ELR (cell line): ENCODE data around the gene PTPRT.
"Not testable (repeated sequence)": the region's sequence is repeated elsewhere in the genome, so short reads cannot be mapped to it uniquely, and the experiment has no call there.

Experiments
- DNase-seq: peaks from one replicate; pipeline ENCODE4 v3.0.0-alpha.2; 2015; ENCODE audit warnings: low read depth

Gene PTPRT

DNA sequence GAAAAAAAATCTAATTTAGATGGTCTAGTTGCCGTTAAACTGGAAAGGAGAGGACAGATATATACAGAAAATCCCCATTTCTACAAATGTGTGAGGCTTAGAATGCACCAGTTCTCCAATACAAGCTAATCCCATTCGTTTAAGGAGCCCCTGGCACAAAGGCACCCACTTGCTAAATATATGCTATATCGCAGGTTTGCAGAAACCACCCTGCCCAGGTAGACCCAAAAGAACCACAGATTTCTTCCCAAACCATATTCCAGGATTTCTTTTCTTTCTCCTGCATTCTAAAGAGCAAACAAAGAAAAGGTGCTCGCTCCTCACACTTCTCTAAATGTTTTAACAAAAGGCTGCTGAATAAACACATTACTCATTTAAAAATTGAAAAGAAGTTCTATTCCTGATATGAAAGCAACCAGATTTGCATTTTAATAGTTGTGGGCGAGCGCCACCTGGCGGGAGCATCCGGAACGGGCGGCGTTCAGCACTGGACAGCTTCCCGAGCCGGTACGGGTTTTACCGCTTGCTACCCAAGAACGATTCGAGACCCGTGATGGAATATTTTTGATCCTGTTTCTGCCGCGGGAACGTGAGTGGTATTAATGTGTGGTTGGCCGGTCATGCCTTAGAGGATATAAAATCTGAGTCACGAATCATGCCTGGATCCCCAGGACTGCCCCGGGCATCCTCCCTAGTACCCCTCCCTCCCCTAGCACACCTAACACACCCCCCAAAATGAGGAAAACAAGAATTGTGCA is 2.1 kb downstream of the PTPRT start:
- DNase-seq, result peak; percentile 64

DNA sequence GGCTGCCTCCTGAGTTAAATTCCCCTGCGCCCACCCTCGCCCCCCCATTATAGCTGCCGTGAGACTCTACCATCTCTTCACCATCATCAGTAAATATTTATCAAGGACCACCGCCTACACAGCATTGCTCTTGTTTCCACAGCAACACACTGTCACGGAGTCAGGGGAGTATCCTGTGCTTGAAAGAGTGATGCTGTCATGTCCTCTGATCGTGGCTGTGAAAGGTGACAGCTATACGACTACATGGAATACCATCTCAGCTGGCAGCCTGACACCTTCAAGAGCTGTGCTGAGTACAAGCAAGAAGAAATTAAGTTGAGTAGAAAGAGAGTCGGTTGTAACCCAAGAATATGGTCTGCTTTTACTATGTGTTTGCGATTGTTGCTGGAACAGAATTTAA is 3.4 kb downstream of the PTPRT start:
- no peak for DNase-seq

DNA sequence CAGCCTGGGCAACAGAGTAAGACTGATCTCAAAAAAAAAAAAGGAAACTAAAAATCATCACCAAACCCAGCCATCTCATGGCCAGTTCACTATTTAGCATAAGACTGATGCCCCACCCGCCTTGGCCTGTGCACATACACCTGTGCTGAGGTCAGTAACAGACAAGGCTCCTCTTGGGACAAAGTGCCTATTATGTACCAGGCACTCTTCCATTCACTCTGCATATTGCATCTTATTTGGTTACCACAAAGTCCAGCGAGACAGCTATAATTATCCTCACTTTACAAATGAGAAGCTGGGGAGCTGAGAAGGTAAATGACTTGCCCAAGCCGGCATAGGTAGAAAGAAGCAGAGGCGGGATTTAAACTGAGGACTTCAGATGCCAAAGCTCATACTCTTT is 3.8 kb downstream of the PTPRT start:
- no peak for DNase-seq

DNA sequence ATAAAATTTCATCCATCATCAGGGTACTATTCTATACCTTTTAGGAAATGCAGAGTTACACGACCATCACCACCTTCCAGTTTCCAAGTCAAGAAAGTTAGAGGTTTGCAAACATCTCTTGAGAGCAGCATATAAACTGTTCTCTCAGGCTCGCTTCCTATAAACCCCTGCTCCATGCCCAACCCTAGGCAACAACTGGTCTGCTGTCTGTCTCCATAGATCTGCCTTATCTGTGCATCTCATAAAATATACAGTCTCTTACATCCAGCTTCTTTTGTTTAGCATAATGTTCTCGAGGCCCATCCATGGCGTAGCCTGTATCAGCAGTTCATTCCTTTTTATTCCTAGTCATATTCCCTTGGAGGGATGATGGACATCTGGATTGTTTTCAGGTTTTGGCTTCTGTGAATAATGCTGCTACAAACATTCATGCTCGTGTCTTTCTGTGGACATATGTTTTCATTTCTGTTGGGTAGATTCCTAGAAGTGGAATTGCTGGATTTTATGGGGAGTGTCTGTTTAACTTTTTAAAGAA is 6.1 kb downstream of the PTPRT start:
- no peak for DNase-seq

DNA sequence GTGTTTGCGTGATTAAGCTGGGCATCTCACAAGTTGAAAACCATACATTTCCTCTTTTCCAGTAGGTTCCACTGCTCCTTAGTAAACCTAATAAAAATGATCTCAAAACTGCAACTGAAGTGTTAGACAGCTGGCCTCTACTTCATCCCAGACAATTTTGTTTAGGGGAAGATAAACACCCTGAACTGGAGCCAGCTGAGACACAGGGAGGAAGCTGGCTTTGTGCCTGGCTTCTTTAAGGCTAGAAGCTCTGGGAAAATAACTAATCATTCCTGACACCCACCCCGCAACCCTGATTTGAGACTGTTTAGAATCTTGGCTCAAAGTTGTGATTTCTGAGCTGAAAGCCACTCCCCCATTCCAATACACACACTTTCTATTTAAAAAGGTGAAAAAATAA is 11.6 kb downstream of the PTPRT start:
- no peak for DNase-seq

DNA sequence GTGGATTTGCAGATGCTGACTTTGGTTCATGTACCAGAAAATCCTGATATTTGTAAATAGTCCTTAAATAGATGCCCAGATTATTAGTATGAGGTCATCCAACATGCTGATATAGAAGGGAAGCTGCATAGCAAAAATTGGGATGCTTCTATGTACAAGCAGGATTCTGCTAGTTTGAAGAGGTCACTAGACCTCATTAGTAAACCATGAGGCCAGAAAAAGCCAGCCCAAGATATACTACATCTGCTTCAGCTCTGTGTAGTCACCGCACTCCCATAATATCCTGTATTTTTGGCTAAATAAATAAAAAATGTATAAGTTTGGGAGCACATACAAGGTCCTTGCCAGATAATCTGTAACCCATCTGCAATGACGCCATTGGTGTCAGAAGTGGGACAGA is 13.0 kb downstream of the PTPRT start:
- no peak for DNase-seq

DNA sequence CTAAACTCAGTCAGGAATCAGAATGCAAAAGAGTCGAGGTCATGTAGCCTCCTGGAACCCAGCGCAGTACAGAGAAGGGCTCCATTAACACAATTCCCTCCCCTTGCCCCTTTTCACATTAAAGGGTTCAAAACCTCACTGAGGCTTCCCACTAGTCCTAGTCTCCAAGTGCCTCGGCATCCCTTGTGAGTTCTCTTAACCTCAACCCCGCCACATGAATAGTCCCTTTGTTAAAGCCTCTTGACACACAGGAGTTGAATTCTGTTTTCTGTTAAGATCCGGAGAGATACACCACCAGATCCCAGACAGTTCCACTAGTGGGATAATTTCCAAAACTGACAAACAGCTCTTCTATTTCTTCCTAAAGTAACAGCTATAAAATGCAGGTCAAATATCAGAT is 17.8 kb downstream of the PTPRT start:
- DNase-seq, result no peak

DNA sequence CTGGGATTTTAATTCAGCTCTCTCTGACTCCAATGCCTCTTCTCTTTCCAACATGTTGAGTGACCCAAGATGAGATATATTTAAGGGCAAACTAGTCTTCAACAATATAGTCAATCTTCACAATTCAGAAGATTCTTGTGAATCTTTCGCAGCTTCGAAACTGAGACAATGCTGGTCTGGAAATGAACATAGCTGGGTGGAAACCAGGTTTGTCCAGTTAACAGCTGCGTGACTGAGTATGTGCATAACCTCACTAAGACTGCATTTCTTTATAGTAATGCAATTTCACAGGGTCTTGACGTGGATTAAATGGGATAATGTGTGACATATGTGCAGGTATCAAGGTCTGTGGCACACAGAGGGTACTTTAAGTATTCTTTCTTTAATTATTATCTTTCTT is 18.9 kb downstream of the PTPRT start:
- DNase-seq, result no peak

DNA sequence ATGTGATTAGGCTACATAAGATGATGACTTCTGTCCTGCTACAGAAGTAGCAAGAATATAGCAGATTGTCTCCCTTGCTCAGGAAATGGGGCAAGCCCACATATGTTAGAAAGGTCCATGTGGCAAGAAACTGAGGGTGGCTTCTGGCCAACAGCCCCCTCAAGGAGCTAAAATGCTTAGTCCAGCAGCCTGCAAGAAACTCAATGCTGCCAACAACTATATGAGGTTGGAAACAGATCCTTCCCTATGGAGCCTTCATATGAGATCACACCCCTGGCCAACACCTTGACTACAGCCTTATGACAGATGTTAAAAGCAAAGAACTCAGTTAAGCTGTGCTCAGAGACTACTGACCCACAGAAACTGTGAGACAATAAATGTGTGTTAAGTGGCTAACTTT is 22.1 kb downstream of the PTPRT start:
- DNase-seq, result no peak

DNA sequence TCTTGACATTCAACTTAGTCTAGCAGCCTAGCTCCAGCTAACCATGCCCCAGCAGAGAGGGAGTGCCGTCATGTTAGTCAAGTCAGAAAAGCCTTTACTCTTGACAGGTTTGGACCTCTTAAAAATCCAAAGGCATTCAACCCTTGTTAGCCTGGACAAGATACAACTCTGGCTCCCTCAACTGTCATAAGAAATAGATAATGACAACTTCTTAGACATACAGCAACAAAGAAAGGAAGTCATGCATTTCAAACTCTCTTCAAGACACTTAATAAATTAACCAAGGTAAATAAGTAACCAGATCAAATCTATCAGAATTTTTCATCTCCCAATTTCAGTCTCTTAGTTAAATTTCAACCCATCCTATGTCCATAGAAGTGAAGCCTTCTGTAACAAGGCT is 22.7 kb downstream of the PTPRT start:
- no peak for DNase-seq

DNA sequence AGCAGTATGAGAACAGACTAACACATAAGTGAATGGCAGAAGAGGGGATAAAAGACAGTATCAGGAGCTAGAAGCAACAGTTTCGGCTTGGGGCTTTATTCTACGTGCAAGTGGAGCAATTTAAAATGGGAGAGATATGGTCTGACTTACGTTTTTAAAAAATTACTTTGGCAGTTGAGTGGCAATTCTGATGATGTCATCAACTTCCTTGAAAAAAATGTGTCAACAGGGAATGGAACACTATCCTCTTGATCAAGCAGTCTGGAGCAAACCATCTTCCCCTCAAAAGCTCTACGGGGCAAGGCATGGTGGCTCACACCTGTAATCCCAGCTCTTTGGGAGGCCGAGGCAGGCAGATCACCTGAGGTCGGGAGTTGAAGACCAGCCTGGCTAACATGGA is 24.1 kb downstream of the PTPRT start:
- no peak for DNase-seq

DNA sequence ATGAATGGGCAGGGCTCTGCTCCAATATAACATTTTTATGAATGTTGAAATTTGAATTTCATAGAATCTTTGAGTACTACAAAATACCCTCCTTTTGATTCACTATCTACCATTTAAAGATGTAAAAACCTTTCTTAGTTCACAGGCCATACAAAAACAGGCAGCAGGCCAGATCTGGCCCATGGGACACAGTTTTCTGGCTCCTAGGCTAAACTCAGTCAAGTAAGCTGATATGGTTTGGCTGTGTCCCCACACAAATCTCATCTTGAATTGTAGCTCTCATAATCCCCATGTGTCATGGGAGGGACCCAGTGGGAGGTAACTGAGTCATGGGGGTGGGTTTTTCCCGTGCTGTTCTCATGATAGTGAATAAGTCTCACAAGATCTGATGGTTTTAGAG is 25.0 kb downstream of the PTPRT start:
- not testable (repeated sequence) for DNase-seq

DNA sequence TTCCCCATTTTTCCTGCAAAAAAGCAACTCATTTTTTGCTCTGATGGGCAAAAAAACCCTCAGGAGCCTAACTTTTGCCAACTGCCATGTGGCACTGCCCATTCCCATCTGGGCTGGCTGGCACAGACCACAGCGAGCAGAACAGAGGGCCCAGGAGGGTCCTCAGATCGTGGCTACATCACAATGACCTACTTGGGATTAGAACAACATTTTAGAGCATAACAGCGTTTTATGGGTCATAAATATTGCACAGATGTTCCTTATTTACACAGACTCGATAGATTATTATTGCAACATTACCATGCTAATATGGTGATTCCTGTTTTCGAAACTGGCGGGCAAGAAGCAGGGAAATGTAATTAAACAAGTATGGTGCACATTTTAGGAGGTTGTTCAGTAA is 28.0 kb downstream of the PTPRT start:
- DNase-seq, result no peak

DNA sequence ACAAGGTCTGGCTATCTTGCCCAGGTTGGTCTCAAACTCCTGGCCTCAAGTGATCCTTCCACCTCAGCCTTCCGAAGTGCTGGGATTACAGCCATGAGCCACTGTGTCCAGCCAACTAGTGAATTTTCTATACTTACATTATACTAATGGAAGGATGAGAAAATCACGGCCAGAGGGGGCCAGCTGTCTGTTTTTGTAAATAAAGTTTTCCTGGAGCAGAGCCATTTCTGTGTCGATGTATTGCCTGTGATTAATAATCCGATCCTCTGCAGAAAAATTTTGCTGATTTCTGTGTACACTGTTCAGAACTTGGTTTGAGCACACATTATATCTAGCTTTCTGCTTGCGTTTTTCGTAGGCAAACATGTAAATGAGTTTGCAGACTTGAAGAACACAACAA is 28.8 kb downstream of the PTPRT start:
- no peak for DNase-seq

DNA sequence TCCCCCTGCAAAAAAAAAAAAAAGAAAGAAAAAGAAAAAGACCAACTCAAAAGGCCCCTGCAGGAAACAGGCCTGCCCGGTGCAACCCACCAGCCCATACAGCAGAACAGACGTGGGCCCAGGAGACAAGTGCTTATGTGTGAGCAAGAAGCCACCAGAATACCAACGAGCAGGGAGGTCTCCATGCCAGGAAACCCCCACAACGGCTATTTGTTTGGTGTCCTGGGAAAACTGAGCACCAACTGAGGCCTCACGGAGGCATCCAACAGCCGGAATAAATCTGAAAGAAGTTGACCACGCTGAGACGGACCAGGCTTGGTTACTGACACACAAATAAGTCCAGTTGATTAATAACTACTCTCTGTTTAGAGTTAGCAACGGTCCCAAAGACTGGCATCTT is 29.7 kb downstream of the PTPRT start:
- no peak for DNase-seq

DNA sequence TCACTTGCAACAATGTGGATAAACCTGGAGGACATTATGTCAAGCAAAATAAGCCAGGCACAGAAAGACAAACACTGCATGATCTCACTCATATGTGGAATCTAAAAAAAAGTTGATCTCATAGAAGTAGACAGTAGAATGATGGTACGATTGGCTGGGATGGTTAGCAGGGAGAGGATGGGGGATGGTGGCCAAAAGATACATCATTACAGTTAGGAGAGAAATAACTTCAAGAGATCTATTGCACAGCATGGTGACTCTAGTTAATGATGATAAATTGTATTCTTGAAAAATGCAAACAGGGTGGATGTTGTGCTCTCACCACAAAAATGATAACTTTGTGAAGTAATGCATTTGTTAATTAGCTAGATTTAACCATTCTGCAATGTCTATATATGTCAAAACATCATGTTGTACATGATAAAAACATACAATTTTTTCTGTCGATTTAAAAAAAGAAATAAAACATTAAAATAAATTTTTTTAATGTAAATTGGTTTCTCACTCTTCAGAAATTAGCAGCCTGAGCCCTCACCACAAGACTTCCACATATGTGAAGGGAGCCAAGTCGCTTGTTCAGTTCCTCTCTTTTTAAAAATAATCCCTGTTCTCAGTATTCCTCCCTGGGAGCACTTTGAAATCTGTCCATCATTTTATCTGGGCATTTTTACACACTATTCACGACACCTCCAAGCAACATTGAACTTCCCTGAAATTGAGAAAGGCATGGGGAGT is 34.2 kb downstream of the PTPRT start:
- no peak for DNase-seq

DNA sequence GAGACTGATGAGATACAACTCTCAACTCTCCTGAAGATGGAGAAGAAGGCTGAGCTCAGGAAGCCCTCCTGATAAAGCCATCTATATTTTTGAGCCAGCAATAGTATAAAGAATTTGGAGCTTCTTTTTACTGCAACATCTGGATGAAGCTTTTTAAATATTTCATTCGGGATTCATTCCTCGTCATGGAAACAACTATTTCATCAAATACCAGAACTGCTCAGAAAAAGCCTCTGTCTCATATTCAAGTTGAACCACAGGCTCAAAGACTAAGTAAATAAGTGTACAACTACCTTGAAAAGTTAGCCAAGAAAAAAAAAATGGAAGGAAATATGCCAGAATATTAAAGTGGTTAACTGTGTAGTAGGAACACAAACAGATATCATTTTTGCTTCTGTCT is 37.8 kb downstream of the PTPRT start:
- no peak for DNase-seq

DNA sequence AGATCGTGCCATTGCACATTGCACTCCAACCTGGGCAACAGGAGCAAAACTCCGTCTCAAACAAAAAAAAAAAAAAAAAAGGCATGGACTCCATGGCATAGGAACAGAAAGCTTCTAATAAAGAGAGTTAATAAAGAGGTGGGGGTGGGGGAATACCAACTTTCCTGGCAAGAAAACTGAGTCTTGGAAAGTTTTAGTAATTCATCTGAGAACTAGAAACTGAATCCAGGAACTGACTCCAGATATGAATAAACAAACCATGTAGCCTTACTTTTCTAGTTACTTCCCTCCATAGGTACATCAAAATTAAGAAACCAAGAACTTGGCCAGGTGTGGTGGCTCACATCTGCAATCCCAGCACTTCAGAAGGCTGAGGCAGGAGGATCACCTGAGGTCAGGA is 38.5 kb downstream of the PTPRT start:
- DNase-seq, result no peak

DNA sequence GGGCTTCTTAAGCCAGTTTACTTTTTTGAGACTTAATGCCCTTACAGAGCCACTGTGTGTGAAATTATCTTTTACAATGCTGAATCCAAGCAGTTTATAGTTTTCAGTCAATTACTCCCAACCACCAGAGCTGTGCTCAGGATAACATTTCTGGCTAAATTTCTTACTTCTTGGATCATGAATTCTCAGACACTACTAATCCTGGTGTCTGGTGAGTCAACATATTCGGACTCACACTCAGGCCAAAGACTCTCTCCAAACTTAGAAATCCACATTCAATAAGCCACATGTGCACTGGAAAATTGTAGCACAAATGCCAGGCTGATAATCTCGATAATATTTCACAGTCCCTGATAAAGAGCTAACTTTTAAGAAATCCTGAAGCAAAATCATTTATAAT is 49.0 kb downstream of the PTPRT start:
- no peak for DNase-seq

DNA sequence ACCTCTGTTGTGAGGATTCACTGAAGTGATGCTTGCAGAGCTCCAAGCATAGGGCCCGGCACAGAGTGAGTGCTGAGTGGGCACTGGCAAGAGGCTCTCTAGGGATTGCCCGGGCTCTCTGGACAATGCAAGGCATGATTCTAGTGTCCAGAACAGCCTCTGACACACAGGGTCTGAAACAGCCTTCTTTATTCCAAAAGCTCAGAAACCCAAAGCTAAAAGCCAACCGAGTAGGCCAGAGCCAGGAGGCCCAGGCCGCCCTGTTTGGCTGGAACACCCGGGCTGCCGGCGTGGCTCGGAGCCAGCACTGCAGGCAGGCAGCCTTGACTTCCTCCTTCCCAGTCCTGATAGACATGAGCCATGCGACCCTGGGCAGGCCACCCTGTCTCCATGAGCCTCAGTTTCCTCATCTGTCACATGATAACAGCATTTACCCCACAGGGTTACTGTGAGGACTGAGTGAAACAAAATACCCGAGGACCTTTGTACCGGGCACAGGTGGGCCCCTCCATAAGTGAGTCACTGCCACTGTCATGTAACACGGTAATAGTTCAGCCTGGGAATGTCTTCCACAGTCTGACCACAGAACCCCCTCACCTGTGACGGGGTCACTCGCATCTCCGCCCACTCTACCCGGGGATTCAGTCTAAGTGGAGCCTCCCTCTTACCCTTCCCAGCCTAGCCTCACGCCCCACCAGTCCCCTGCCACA is 51.5 kb downstream of the PTPRT start:
- no peak for DNase-seq

DNA sequence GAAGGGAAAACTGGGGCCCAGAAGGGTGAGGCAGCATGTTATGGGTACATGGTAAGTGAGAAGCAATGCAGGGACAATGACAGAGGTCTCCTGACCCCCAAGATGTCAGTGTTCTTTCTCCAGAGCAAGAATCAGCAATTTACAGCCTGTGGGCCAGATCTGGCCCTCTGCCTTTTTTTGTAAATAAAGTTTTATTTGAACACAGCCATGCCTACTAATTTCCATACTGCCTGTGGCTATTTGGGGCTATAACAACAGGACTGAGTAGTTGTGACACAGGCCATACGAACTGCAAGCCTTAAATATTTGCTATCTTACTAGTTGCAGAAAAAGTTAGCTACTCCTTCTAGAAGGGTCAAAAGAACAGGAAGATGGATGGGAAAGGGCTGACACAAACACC is 52.5 kb downstream of the PTPRT start:
- DNase-seq, result no peak

DNA sequence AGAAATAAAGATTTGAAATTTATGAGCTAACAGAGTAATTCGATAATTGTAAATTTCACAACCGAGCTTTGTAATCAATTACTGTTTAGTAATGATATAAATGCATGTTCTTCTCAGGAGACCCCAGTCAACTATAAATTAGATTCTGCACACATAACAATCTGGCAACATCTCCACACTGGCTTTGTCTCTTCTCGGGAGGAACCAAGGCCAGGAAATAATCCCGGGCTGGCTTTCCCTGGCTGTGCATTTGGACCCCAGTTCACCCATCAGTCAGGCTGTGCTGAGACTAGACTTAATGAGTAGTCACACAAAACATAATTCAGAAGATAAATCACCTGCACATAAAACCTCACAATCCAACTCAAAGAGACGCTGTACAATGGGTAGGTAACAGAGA is 65.5 kb downstream of the PTPRT start:
- DNase-seq, result no peak

DNA sequence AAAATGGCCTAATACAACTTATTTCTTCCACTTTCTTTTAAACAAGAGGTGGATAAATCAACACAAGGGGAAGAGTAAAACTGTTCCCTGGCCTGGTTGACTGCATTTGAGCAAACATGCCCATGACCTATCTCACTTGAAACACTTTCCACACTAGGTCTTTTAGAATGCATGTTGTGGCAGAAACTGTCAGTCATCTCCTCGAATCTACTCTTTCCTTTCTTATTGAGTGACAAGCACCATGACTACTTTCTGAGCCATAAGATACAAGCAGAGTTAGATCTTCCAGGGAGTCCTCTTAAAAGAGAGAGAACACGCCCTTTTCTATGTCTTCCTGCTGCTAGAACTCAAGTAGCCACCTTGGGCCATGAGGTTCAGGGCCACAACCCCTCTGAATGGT is 66.5 kb downstream of the PTPRT start:
- DNase-seq, result no peak
